GM19023 (cell line): ENCODE measurements around the gene DOP1A.

Experiments used
- ATAC-seq: cut with Tn5 transposase; IDR thresholded peaks from one replicate; pipeline ENCODE4 v1.9.1; 2021; ENCODE audit warnings: mild to moderate bottlenecking, moderate library complexity; ENCODE audit not compliant: unreplicated experiment

DOP1A gene

DNA sequence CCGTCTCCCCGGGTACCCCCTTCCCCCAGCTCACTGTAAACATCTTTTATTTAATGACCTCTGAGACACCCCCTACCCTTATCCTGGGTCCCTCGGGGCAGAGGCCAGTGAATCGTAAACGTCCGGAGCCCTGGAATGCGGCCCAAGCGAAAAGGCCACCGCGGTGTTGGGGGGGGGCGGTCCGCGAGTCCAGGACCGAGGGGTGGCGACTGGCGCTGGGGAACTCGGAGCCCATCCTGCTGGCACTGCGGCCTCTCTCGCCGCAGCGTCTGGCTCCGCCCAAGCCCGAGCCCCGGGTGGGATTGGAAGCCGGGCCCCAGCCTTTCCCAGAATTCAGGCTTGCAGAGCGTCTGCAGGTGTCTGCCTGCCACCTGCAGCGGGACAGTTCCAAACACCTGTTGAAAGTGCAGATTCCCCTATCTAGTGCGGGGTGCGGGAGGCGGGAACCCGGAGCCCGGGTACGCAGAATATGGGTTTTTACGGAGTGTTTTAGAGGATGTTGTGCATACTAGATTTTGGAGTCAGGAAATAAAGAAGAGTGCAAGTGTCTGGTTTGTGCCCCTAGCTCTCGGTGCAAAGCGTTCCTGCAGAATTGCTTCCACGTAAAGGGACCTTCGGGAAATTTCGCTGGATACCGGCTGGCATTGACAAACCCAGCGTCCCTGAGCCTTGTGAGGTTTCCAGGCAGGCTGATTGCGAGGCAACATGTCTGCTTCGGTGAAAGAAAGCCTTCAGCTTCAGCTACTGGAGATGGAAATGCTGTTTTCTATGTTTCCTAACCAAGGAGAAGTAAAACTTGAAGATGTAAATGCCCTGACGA lies 126.5 kb downstream of the DOP1A start:
- peak; percentile 33 for ATAC-seq

GRCh38 chr6:83198486-83199172 lies 131.2 kb downstream of the DOP1A start:
- ATAC-seq: no peak

DNA sequence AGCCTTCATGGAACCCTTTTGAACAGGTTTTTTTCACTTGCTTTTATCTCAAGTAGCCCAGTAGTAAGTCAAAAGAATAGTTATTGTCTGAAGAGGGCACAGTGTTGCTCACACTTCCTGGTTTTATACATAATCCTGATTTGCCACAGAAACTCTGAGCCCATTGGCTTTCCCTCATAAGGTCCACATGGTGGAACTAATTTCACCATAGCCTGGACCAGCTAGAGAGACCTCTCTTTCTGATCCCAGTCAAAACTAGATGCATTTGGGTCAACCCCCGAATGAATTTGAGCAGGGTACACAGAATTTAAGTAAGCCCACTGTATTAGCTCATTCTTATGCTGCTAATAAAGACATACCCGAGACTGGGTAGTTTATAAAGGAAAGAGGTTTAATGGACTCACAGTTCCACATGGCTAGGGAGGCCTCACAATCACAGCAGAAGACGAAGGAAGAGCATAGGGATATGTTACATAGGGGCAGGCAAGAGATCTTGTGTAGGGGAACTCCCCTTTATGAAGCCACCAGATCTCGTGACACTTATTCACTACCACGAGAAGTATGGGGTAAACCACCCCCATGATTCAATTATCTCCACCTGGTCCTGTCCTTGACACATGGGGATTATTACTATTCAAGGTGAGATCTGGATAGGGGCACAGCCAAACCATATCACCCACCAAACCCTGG lies 131.8 kb downstream of the DOP1A start:
- ATAC-seq: peak; percentile 77

GRCh38 chr6:83199863-83200225 lies 132.4 kb downstream of the DOP1A start:
- ATAC-seq: no peak

- ATAC-seq: no peak
Observed at GRCh38 chr6:83202031-83202430, 134.6 kb downstream of the DOP1A start.

DNA sequence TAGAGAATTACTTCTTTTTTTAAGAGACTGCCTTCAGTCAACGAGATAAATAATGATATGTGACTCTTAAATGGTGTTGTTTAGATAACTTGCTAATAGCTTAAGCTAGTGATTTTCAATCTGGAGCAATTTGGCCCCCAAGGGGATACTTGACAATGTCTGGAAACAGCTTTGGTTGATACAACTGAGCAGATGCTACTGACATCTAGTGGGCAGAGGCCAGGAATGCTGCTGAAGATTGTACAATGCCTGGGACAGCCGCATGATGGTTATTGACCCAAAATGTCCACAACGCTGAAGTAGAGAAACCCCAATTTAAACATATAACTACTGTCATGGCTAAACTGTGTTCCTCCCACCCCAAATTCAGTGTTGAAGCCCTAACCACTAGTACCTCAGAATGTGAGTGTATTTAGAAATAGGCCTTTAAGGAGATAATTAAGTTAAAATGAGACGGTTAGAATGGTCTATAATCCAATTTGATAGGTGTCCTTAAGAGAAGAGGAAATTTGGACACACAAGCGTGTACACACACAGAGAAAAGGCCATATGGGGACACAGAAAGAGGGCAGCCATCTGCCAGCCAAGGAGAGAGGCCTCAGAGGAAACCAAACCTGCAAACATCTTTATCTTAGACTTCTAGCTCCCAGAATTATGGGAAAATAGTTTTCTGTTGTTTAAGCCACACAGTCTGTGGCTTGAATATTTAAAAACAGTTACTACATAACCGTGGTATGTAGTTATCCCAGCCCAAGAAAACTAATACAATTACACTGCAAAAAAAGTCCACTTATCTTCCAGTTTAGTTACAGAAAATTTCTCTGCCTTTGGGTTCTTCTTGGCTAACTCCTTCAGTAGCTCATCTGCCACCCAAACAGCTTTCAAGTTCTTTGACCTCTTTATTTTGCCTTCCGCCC lies 147.9 kb downstream of the DOP1A start:
- ATAC-seq: peak; percentile 100

DNA sequence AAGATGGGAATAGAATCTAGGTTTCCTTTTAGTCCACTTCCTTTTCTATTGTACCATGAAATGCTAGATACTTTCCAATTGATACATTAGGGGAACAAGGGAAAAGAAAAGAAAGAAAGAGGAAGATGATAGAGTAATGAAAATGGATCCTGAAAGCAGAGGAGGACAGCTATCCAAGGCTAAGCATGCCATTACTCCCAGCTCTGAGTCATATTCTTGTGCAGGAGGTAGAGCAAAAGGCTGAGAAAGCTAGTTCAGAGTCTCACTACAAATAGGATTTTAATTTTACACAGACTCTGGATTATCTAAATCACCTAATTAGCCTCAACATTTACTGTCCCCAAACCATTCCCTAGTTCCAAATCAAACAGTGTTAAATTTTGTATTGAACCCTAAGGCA lies 149.3 kb downstream of the DOP1A start:
- no peak for ATAC-seq
